Measurements from ENCODE around the gene MCM7. TPM values are rescaled to one million over a fixed set of nuclear protein-coding genes. Genes with fewer than 3 reads are reported as not detected.
A peak's percentile ranks its signal among the peaks of the same experiment; 100 is the strongest.

Gene MCM7
- polyA plus RNA-seq, 4 donors = 35.8 to 87.8 (median 63.3) TPM

DNA sequence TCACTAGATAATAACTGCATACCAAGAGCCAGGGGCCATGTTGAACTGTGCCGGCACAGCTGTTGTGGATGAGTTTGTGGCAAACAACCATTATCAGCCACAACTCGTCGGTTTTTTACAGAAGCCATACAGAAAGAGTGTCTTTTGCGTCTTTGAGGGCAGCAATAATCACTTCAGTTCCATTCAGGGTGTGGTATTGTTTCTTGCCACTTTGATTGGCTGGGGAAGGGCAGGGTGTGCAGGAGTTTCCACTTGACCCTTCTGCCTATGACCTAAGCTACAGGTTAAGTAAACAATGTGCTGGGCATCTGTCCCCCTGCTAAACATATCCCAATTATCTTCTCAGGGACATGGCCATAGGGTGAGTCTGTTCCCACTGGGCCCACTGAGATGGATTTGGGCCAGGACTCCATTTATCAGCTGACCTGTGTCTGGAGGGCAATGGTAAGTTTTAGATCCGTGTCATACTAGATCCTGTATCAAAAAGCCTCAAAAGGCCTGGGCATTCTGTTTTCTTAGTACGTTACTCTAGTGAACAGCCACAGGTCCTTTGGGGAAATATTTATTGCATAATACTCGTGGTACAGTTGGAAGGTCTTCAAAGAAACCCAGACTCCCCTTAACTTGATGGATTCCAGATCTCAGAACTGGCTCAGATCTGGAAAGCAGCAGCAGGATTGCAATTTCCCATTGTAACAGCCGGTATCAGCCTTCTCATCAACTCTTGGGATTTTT is 35.6 kb downstream of the MCM7 start:
- Histone ChIP-seq H3K9me3 (ENCODE audit: control insufficient read depth in 2 of 2, insufficient read depth in 1 of 2, low read depth in 1 of 2, low read length in 1 of 2) (peaks cover 0 to 17% of the 10 kb centered on the region in 2 donors), H3K27me3 (ENCODE audit: control insufficient read depth in 3 of 3, insufficient read depth in 3 of 3, low read length in 3 of 3) (no peaks in the 10 kb centered on the region), H3K36me3 (ENCODE audit: control insufficient read depth in 3 of 3, insufficient read depth in 2 of 3, low read depth in 1 of 3, low read length in 3 of 3) (peaks cover 2 to 71% (median 12%) of the 10 kb centered on the region in 3 donors), H3K27ac (ENCODE audit: low read depth in 1 of 3, low read length in 2 of 3) (peak overlapping the region in 2 of 3 donors; percentile 11 to 19), H3K4me3 (ENCODE audit: low read depth in 1 of 3, low read length in 3 of 3) (no peak overlapping the region), H3K4me1 (ENCODE audit: control insufficient read depth in 3 of 3, insufficient read depth in 2 of 3, low read depth in 1 of 3, low read length in 2 of 3) (no peaks in the 10 kb centered on the region)
- 53 to 82% (median 80%) methylated on average over 8 of the region's 8 CpGs for WGBS, 3 donors
- FAIRE-seq (no peak), DNase-seq (no peak)

GRCh38 chr7:100064162-100064561 is 37.0 kb downstream of the MCM7 start:
- DNase-seq = no peak
- no peak overlapping the region for H3K4me3 ChIP-seq (ENCODE audit: low read depth in 1 of 3, low read length in 3 of 3)
- no peak for FAIRE-seq
- no peaks in the 10 kb centered on the region for H3K4me1 ChIP-seq (ENCODE audit: control insufficient read depth in 3 of 3, insufficient read depth in 2 of 3, low read depth in 1 of 3, low read length in 2 of 3)
- H3K36me3 ChIP-seq (ENCODE audit: control insufficient read depth in 3 of 3, insufficient read depth in 2 of 3, low read depth in 1 of 3, low read length in 3 of 3) = peaks cover 2 to 62% (median 4%) of the 10 kb centered on the region in 3 donors
- WGBS, 3 donors = 93 to 96% (median 95%) methylated on average over 9 of the region's 9 CpGs
- H3K9me3 ChIP-seq (ENCODE audit: control insufficient read depth in 2 of 2, insufficient read depth in 1 of 2, low read depth in 1 of 2, low read length in 1 of 2) = peaks cover 0 to 3% of the 10 kb centered on the region in 2 donors
- H3K27me3 ChIP-seq (ENCODE audit: control insufficient read depth in 3 of 3, insufficient read depth in 3 of 3, low read length in 3 of 3) = no peaks in the 10 kb centered on the region
- no peak overlapping the region for H3K27ac ChIP-seq (ENCODE audit: low read depth in 1 of 3, low read length in 2 of 3)

GRCh38 chr7:100063376-100063775 is 37.8 kb downstream of the MCM7 start:
- H3K4me3 ChIP-seq (ENCODE audit: low read depth in 1 of 3, low read length in 3 of 3) = no peak overlapping the region
- DNase-seq (no peak), FAIRE-seq (no peak)
- H3K4me1 ChIP-seq (ENCODE audit: control insufficient read depth in 3 of 3, insufficient read depth in 2 of 3, low read depth in 1 of 3, low read length in 2 of 3) = no peaks in the 10 kb centered on the region
- WGBS, 3 donors = 94 to 95% (median 95%) methylated on average over 4 of the region's 4 CpGs
- H3K27me3 ChIP-seq (ENCODE audit: control insufficient read depth in 3 of 3, insufficient read depth in 3 of 3, low read length in 3 of 3) = no peaks in the 10 kb centered on the region
- H3K9me3 ChIP-seq (ENCODE audit: control insufficient read depth in 2 of 2, insufficient read depth in 1 of 2, low read depth in 1 of 2, low read length in 1 of 2) = no peaks in the 10 kb centered on the region
- no peak overlapping the region for H3K27ac ChIP-seq (ENCODE audit: low read depth in 1 of 3, low read length in 2 of 3)
- H3K36me3 ChIP-seq (ENCODE audit: control insufficient read depth in 3 of 3, insufficient read depth in 2 of 3, low read depth in 1 of 3, low read length in 3 of 3) = peaks cover 2 to 58% (median 6%) of the 10 kb centered on the region in 3 donors

GRCh38 chr7:100061518-100062193 is 39.5 kb downstream of the MCM7 start:
- DNase-seq = no peak
- Histone ChIP-seq H3K9me3 (ENCODE audit: control insufficient read depth in 2 of 2, insufficient read depth in 1 of 2, low read depth in 1 of 2, low read length in 1 of 2) (no peaks in the 10 kb centered on the region), H3K36me3 (ENCODE audit: control insufficient read depth in 3 of 3, insufficient read depth in 2 of 3, low read depth in 1 of 3, low read length in 3 of 3) (peaks cover 4 to 67% (median 8%) of the 10 kb centered on the region in 3 donors), H3K27me3 (ENCODE audit: control insufficient read depth in 3 of 3, insufficient read depth in 3 of 3, low read length in 3 of 3) (no peaks in the 10 kb centered on the region), H3K27ac (ENCODE audit: low read depth in 1 of 3, low read length in 2 of 3) (no peak overlapping the region), H3K4me1 (ENCODE audit: control insufficient read depth in 3 of 3, insufficient read depth in 2 of 3, low read depth in 1 of 3, low read length in 2 of 3) (no peaks in the 10 kb centered on the region), H3K4me3 (ENCODE audit: low read depth in 1 of 3, low read length in 3 of 3) (no peak overlapping the region)
- WGBS, 3 donors = 91 to 95% (median 92%) methylated on average over 11 of the region's 11 CpGs
- FAIRE-seq = no peak

DNA sequence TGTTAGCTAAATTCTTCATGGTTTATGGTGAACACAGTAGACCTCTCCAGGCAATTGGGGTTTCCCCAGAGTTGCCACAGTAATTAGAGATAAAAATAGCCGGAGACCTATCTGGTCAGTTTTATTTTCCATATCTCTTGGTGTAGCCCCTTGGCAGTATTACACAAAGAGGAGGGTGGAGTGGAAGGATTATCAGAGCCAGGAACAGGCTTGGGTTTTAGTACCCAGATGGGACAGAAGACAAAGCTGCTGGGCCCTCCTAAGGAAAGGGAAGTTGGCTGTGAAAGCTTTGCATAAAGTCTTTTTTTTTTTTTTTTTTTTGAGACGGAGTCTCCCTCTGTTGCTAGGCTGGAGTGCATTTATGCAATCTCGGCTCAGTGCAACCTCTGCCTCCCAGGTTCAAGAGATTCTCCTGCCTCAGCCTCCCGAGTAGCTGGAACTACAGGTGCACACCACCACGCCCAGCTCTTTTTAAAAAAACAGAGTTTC is 41.9 kb downstream of the MCM7 start:
- H3K27ac ChIP-seq (ENCODE audit: low read depth in 1 of 3, low read length in 2 of 3) = no peak overlapping the region
- no peaks in the 10 kb centered on the region for H3K9me3 ChIP-seq (ENCODE audit: control insufficient read depth in 2 of 2, insufficient read depth in 1 of 2, low read depth in 1 of 2, low read length in 1 of 2)
- no peak for FAIRE-seq
- WGBS, 3 donors = 86 to 92% (median 88%) methylated on average over 5 of the region's 5 CpGs
- no peak overlapping the region for H3K4me3 ChIP-seq (ENCODE audit: low read depth in 1 of 3, low read length in 3 of 3)
- no peaks in the 10 kb centered on the region for H3K4me1 ChIP-seq (ENCODE audit: control insufficient read depth in 3 of 3, insufficient read depth in 2 of 3, low read depth in 1 of 3, low read length in 2 of 3)
- no peak for DNase-seq
- peaks cover 4 to 55% (median 8%) of the 10 kb centered on the region in 3 donors for H3K36me3 ChIP-seq (ENCODE audit: control insufficient read depth in 3 of 3, insufficient read depth in 2 of 3, low read depth in 1 of 3, low read length in 3 of 3)
- no peaks in the 10 kb centered on the region for H3K27me3 ChIP-seq (ENCODE audit: control insufficient read depth in 3 of 3, insufficient read depth in 3 of 3, low read length in 3 of 3)

GRCh38 chr7:100057006-100057405 is 44.2 kb downstream of the MCM7 start:
- H3K27me3 ChIP-seq (ENCODE audit: control insufficient read depth in 3 of 3, insufficient read depth in 3 of 3, low read length in 3 of 3) = no peaks in the 10 kb centered on the region
- H3K36me3 ChIP-seq (ENCODE audit: control insufficient read depth in 3 of 3, insufficient read depth in 2 of 3, low read depth in 1 of 3, low read length in 3 of 3) = peaks cover 4 to 48% (median 4%) of the 10 kb centered on the region in 3 donors
- H3K27ac ChIP-seq (ENCODE audit: low read depth in 1 of 3, low read length in 2 of 3) = no peak overlapping the region
- WGBS, 3 donors = 95% methylated on average over 10 of the region's 10 CpGs
- H3K9me3 ChIP-seq (ENCODE audit: control insufficient read depth in 2 of 2, insufficient read depth in 1 of 2, low read depth in 1 of 2, low read length in 1 of 2) = no peaks in the 10 kb centered on the region
- DNase-seq (no peak), FAIRE-seq (no peak)
- no peaks in the 10 kb centered on the region for H3K4me1 ChIP-seq (ENCODE audit: control insufficient read depth in 3 of 3, insufficient read depth in 2 of 3, low read depth in 1 of 3, low read length in 2 of 3)
- no peak overlapping the region for H3K4me3 ChIP-seq (ENCODE audit: low read depth in 1 of 3, low read length in 3 of 3)

GRCh38 chr7:100053215-100053614 is 48.0 kb downstream of the MCM7 start:
- no peak for FAIRE-seq
- Histone ChIP-seq H3K36me3 (ENCODE audit: control insufficient read depth in 3 of 3, insufficient read depth in 2 of 3, low read depth in 1 of 3, low read length in 3 of 3) (peaks cover 2 to 29% (median 2%) of the 10 kb centered on the region in 3 donors), H3K27ac (ENCODE audit: low read depth in 1 of 3, low read length in 2 of 3) (no peak overlapping the region), H3K9me3 (ENCODE audit: control insufficient read depth in 2 of 2, insufficient read depth in 1 of 2, low read depth in 1 of 2, low read length in 1 of 2) (no peaks in the 10 kb centered on the region), H3K27me3 (ENCODE audit: control insufficient read depth in 3 of 3, insufficient read depth in 3 of 3, low read length in 3 of 3) (no peaks in the 10 kb centered on the region), H3K4me1 (ENCODE audit: control insufficient read depth in 3 of 3, insufficient read depth in 2 of 3, low read depth in 1 of 3, low read length in 2 of 3) (peaks cover 0 to 11% (median 4%) of the 10 kb centered on the region in 3 donors), H3K4me3 (ENCODE audit: low read depth in 1 of 3, low read length in 3 of 3) (no peak overlapping the region)
- 11 to 42% (median 34%) methylated on average over 3 of the region's 3 CpGs for WGBS, 3 donors
- peak; percentile 82 to 83 for DNase-seq

- 51 to 79% (median 78%) methylated on average over 3 of the region's 3 CpGs for WGBS, 3 donors
These were observed 49.6 kb downstream of the MCM7 start for GRCh38 chr7:100051611-100052010.

More at GRCh38 chr7:100051611-100052010, 49.6 kb downstream of the MCM7 start:
- FAIRE-seq (no peak), DNase-seq (no peak)
- Histone ChIP-seq H3K9me3 (ENCODE audit: control insufficient read depth in 2 of 2, insufficient read depth in 1 of 2, low read depth in 1 of 2, low read length in 1 of 2) (no peaks in the 10 kb centered on the region), H3K27ac (ENCODE audit: low read depth in 1 of 3, low read length in 2 of 3) (no peak overlapping the region), H3K4me1 (ENCODE audit: control insufficient read depth in 3 of 3, insufficient read depth in 2 of 3, low read depth in 1 of 3, low read length in 2 of 3) (peaks cover 0 to 11% (median 4%) of the 10 kb centered on the region in 3 donors), H3K4me3 (ENCODE audit: low read depth in 1 of 3, low read length in 3 of 3) (no peak overlapping the region), H3K36me3 (ENCODE audit: control insufficient read depth in 3 of 3, insufficient read depth in 2 of 3, low read depth in 1 of 3, low read length in 3 of 3) (peaks cover 0 to 17% (median 0%) of the 10 kb centered on the region in 3 donors), H3K27me3 (ENCODE audit: control insufficient read depth in 3 of 3, insufficient read depth in 3 of 3, low read length in 3 of 3) (no peaks in the 10 kb centered on the region)

Measured in small intestine (tissue), 7 donors.